Measurements from ENCODE around the gene PTCH2.

- TF ChIP-seq, protein P1, sequence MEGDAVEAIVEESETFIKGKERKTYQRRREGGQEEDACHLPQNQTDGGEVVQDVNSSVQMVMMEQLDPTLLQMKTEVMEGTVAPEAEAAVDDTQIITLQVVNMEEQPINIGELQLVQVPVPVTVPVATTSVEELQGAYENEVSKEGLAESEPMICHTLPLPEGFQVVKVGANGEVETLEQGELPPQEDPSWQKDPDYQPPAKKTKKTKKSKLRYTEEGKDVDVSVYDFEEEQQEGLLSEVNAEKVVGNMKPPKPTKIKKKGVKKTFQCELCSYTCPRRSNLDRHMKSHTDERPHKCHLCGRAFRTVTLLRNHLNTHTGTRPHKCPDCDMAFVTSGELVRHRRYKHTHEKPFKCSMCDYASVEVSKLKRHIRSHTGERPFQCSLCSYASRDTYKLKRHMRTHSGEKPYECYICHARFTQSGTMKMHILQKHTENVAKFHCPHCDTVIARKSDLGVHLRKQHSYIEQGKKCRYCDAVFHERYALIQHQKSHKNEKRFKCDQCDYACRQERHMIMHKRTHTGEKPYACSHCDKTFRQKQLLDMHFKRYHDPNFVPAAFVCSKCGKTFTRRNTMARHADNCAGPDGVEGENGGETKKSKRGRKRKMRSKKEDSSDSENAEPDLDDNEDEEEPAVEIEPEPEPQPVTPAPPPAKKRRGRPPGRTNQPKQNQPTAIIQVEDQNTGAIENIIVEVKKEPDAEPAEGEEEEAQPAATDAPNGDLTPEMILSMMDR (IDR thresholded peaks at IDR 0.05; ENCODE audit: low read depth, low read length, poor library complexity, severe bottlenecking), result no peak
- TF ChIP-seq EZH2phosphoT487 (IDR thresholded peaks at IDR 0.05; ENCODE audit: borderline replicate concordance, low read length), result no peak
Observed at GRCh38 chr1:44842486-44842861, 579 bp downstream of the PTCH2 start.

Data from DOHH2 (cell line).